Smooth muscle cell (in vitro differentiated cells): ENCODE data around the gene TAC3. TPM values are rescaled to one million over a fixed set of nuclear protein-coding genes. Genes with fewer than 3 reads are reported as not detected.
A peak's percentile ranks its signal among the peaks of the same experiment; 100 is the strongest.
"Not testable (repeated sequence)": the region's sequence is repeated elsewhere in the genome, so short reads cannot be mapped to it uniquely, and the experiment has no call there.

Source experiments
- DNase-seq: peaks from one replicate; lab custom pipeline; 2025; ENCODE audit not compliant: unreplicated experiment; lab: John Stamatoyannopoulos, UW
- H2AFZ ChIP-seq: fragments of 200-600 bp; sonication (generic); 2 replicates; pipeline ENCODE4 v1.6.0; 2016; ENCODE audit warnings: antibody characterized with exemption, low read depth, mild to moderate bottlenecking
- H3F3A ChIP-seq: fragments of 200-600 bp; sonication (generic); 2 replicates; pipeline ENCODE4 v1.6.0; 2017; ENCODE audit warnings: antibody characterized with exemption, low read depth
- H3K27ac ChIP-seq: fragments of 200-600 bp; sonication (generic); 2 replicates; pipeline ENCODE4 v1.5.1; 2016; ENCODE audit warnings: low read depth, mild to moderate bottlenecking
- H3K27me3 ChIP-seq: fragments of 200-600 bp; sonication (generic); 2 replicates; pipeline ENCODE4 v1.6.1; 2016; ENCODE audit warnings: low read depth, mild to moderate bottlenecking
- H3K36me3 ChIP-seq: fragments of 200-600 bp; sonication (generic); 2 replicates; pipeline ENCODE4 v1.5.1; 2016; ENCODE audit warnings: low read depth
- H3K4me1 ChIP-seq: fragments of 200-600 bp; sonication (generic); 2 replicates; pipeline ENCODE4 v1.5.1; 2016; ENCODE audit warnings: low read depth
- H3K4me2 ChIP-seq: fragments of 200-600 bp; sonication (generic); 2 replicates; pipeline ENCODE4 v1.6.0; 2016; ENCODE audit warnings: mild to moderate bottlenecking
- H3K4me3 ChIP-seq: fragments of 200-600 bp; sonication (generic); 2 replicates; pipeline ENCODE4 v1.5.1; 2016; ENCODE audit warnings: mild to moderate bottlenecking
- H3K79me2 ChIP-seq: fragments of 200-600 bp; sonication (generic); 2 replicates; pipeline ENCODE4 v1.6.0; 2016; ENCODE audit warnings: low read depth, mild to moderate bottlenecking
- H3K9ac ChIP-seq: fragments of 200-600 bp; sonication (generic); 2 replicates; pipeline ENCODE4 v1.6.0; 2016; ENCODE audit warnings: low read depth
- H3K9me3 ChIP-seq: fragments of 200-600 bp; sonication (generic); replicated peaks from 2 replicates; pipeline ENCODE4 v1.5.1; 2016; ENCODE audit warnings: low read depth
- H4K20me1 ChIP-seq: fragments of 200-600 bp; sonication (generic); 2 replicates; pipeline ENCODE4 v1.6.0; 2016; ENCODE audit warnings: low read depth
- CTCF ChIP-seq: fragments of 200-600 bp; sonication (generic); IDR thresholded peaks from 2 replicates; pipeline ENCODE4 v1.5.1; 2017; ENCODE audit warnings: borderline replicate concordance, mild to moderate bottlenecking, antibody characterized with exemption; ENCODE audit not compliant: insufficient read depth, poor library complexity, severe bottlenecking
- WGBS: methylation state at CpG from one replicate; pipeline ENCODE4 v1.1.7; 2016; ENCODE audit warnings: low lambda C conversion rate; 5-methylcytosine and 5-hydroxymethylcytosine counted together
- polyA plus RNA-seq: library from polyadenylated mRNA; unstranded; fragments of >200 nt; fragmentation: Nextera tagmentation; extraction: Ambion mirVana; gene quantifications from 2 replicates; pipeline ENCODE4 v1.2.1, GENCODE V29; 2016
- total RNA-seq: library from RNA; depleted of rRNA; stranded (reverse); fragments of >200 nt; gene quantifications from 2 replicates; pipeline ENCODE4 v1.2.3, GENCODE V29; 2014

The TAC3 gene
- total and polyA plus RNA-seq, 2 experiments from 2014 or later, result 1.7 to 6.3 TPM

- no peak overlapping the region for H3K4me2 ChIP-seq
- H3K27me3 ChIP-seq, result no peaks in the 10 kb centered on the region
- H3F3A ChIP-seq, result no peaks in the 10 kb centered on the region
- H3K27ac ChIP-seq, result no peak overlapping the region
- no peaks in the 10 kb centered on the region for H4K20me1 ChIP-seq
- no peak for DNase-seq
- no peaks in the 10 kb centered on the region for H3K36me3 ChIP-seq
- WGBS, result 67% methylated on average over 13 of the region's 13 CpGs
- TF ChIP-seq CTCF, result no peak
- H2AFZ ChIP-seq, result no peak overlapping the region
- H3K4me3 ChIP-seq, result no peak overlapping the region
- H3K9ac ChIP-seq, result no peak overlapping the region
- peaks cover 4% of the 10 kb centered on the region for H3K4me1 ChIP-seq
- no peaks in the 10 kb centered on the region for H3K9me3 ChIP-seq
- H3K79me2 ChIP-seq, result no peaks in the 10 kb centered on the region
Observed at GRCh38 chr12:57027011-57027804, 10.9 kb upstream of the TAC3 start.

DNA sequence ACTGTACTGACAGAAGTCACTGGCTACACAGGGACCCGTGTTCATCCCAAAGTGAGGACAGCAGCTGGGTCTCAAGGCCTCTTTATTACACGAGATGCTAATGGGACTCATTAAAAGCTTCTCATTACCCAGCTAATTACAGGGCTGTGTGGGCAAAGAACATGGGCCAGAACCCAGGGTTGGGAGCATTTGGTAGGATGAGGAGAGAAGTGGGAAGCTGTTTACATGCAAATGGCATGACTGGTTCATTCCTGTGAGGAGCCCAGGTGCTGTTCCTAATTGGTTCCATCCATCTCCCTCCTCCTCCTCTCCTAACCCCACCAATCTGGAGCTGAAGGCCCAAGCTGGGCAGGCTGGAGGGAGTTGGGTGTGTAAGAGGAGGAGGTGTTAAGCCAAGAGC, 8.9 kb upstream of the TAC3 start:
- Histone ChIP-seq H3K36me3 (no peaks in the 10 kb centered on the region), H3K4me2 (no peak overlapping the region), H3K4me1 (peaks cover 4% of the 10 kb centered on the region), H3K27ac (no peak overlapping the region), H3K9ac (no peak overlapping the region), H3F3A (no peaks in the 10 kb centered on the region), H4K20me1 (no peaks in the 10 kb centered on the region), H3K4me3 (no peak overlapping the region), H3K79me2 (no peaks in the 10 kb centered on the region), H3K27me3 (no peaks in the 10 kb centered on the region), H3K9me3 (no peaks in the 10 kb centered on the region), H2AFZ (no peak overlapping the region)
- no peak for DNase-seq
- no peak for TF ChIP-seq CTCF
- 83% methylated on average over 2 of the region's 2 CpGs for WGBS

GRCh38 chr12:57022324-57022723, 6.0 kb upstream of the TAC3 start:
- not testable (repeated sequence) for H3F3A ChIP-seq, H3K4me1 ChIP-seq, H3K4me2 ChIP-seq, H4K20me1 ChIP-seq, H3K27me3 ChIP-seq, H3K79me2 ChIP-seq, H3K36me3 ChIP-seq, H3K9ac ChIP-seq, H2AFZ ChIP-seq, DNase-seq, H3K4me3 ChIP-seq, H3K9me3 ChIP-seq
- H3K27ac ChIP-seq, result peak overlapping the region; percentile 23
- WGBS, result 70% methylated on average over 5 of the region's 5 CpGs

DNA sequence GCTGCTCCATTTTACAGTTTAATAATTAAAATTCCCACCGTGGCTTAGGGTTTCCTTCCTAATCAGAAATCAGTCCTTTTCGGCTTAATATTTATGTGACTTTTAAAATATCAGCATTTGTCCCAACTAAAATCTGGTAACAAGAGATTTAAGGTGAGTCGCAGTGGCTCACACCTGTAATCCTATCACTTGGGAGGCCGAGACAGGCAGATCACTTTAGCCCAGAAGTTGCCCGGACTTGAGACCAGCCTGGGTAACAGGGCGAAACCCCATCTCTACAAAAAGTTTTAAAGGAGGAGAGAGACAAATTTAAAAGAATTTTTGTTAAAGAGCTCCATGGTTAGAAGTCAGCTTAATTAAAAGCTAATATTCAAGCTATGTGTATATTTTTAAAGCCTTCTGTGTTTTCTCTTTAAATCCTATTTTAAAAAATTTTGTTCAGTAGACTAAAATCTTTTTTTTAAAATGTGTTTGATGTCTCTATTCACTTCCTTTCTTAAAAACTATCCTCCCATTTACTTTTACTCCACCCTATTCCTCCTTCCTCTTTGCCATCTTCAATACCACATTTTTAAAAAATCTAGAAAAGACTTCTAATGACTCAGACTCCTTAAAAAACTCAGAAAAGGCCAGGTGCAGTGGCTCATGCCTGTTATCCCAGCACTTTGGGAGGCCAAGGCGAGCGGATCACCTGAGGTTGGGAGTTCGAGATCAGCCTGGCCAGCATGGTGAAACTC, 3.8 kb upstream of the TAC3 start:
- no peak overlapping the region for H3K4me2 ChIP-seq
- no peaks in the 10 kb centered on the region for H4K20me1 ChIP-seq
- no peaks in the 10 kb centered on the region for H3K27me3 ChIP-seq
- no peak for TF ChIP-seq CTCF
- H3F3A ChIP-seq, result no peaks in the 10 kb centered on the region
- H3K9me3 ChIP-seq, result no peaks in the 10 kb centered on the region
- no peak overlapping the region for H3K4me3 ChIP-seq
- no peak overlapping the region for H3K9ac ChIP-seq
- no peak overlapping the region for H3K27ac ChIP-seq
- no peak overlapping the region for H2AFZ ChIP-seq
- H3K79me2 ChIP-seq, result no peaks in the 10 kb centered on the region
- WGBS, result 90% methylated on average over 9 of the region's 9 CpGs
- no peaks in the 10 kb centered on the region for H3K36me3 ChIP-seq
- DNase-seq, result no peak
- H3K4me1 ChIP-seq, result peaks cover 5% of the 10 kb centered on the region
